ENCODE results near the gene PRRT2.

DNA sequence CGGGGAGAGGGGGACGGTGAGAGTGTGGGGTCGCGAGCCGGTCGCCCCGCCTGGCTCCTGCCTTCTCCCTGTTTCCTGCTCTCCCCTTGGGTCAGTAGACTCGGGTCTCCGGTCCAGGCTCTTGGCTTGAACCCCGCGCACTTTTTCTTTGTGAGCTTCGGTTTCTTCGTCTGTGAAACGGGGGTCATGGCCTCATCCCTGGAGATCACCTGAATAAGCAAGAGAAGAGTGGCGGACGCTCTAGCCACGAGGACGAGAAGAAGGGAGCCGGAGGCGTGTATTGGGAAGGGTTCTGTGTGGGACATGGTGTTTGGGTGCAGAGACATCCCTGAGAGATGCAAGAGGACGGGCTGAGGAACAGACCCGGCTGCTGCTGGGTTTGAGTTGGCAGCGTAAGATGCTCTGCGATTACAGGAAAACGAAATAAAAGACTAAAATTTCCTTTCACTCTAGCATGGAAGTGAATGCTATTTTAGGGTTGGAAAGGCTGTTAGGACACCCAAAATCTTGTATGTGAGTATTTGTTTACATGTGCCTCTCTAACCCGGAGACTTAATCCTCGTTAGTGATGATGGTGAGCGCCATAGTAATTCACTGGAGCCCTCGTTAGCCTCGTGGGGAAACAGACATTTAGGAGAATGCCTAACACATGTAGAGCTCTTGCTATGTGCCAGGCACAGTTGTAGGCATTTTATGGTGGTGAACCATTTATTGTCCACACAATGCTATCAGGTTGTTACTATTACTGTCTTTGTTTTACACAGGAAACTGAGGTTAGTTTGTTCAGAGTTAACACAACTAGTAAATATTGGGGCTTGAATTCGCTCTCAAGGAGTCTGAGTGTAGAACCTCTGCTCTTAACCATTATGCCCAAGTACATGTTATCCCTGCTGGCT, 20.8 kb upstream of the PRRT2 start:
- no peak for TF ChIP-seq POU2F2 (IDR thresholded peaks at IDR 0.05; ENCODE audit: low read depth, low read length)
- TF ChIP-seq POLR2AphosphoS5 (IDR thresholded peaks at IDR 0.05; ENCODE audit: low read depth, low read length), result no peak
- no peak for TF ChIP-seq SPI1 (IDR thresholded peaks at IDR 0.05; ENCODE audit: low read depth, low read length)
- no peak for TF ChIP-seq TAF1 (IDR thresholded peaks at IDR 0.05; ENCODE audit: low read depth, low read length)
- TF ChIP-seq POLR2A (IDR thresholded peaks at IDR 0.05; ENCODE audit: low read depth, low read length), result no peak
- no peak for TF ChIP-seq PAX5 (IDR thresholded peaks at IDR 0.05; ENCODE audit: insufficient read depth, low read length, severe bottlenecking)
